MM.1S (cell line): ENCODE measurements around the gene CIRBP.

ENCODE experiments used
- CTCF ChIP-seq: fragments of 300-600 bp; sonication (generic); IDR thresholded peaks from 2 replicates; pipeline ENCODE4 v1.5.1; 2016; ENCODE audit warnings: antibody characterized with exemption, low read length, mixed read lengths
- EZH2 ChIP-seq: fragments of 300-600 bp; sonication (generic); optimal IDR thresholded peaks from 2 replicates; pipeline ENCODE3; 2017; ENCODE audit warnings: low read depth, mild to moderate bottlenecking, antibody characterized with exemption, low read length, mixed read lengths
- EZH2phosphoT487 ChIP-seq: fragments of 300-600 bp; sonication (generic); IDR thresholded peaks from 2 replicates; pipeline ENCODE4 v1.6.1; 2018; ENCODE audit warnings: antibody characterized with exemption, low read length

- TF ChIP-seq CTCF, result peak; percentile 97
- no peak for TF ChIP-seq EZH2phosphoT487
- no peak for TF ChIP-seq EZH2
Measured at GRCh38 chr19:1243768-1244692, 25.1 kb upstream of the CIRBP start.
